ENCODE results near the gene MTA1. TPM values are rescaled to one million over a fixed set of nuclear protein-coding genes. Genes with fewer than 3 reads are reported as not detected.

The MTA1 gene
- total RNA-seq, 1 donor from 2014 or later, result 42.0 TPM

GRCh38 chr14:105455766-105456660 is 36.4 kb downstream of the MTA1 start:
- FAIRE-seq, result no peak

GRCh38 chr14:105456736-105457617 is 37.4 kb downstream of the MTA1 start:
- DNase-seq (ENCODE audit: low spot score in 2 of 2) (peak in 1 of 2 donors; percentile 69), FAIRE-seq (no peak)

More at GRCh38 chr14:105455766-105456660, 36.4 kb downstream of the MTA1 start:
- DNase-seq (ENCODE audit: low spot score in 2 of 2), result no peak

- DNase-seq (ENCODE audit: low spot score in 2 of 2) (no peak), FAIRE-seq (no peak)
These were observed 38.4 kb downstream of the MTA1 start for GRCh38 chr14:105458010-105458409.

- DNase-seq (ENCODE audit: low spot score in 2 of 2) (no peak), FAIRE-seq (no peak)
These were observed 38.9 kb downstream of the MTA1 start for GRCh38 chr14:105458571-105458970.

GRCh38 chr14:105460116-105460515 is 40.5 kb downstream of the MTA1 start:
- no peak for DNase-seq (ENCODE audit: low spot score in 2 of 2)
- no peak for FAIRE-seq

GRCh38 chr14:105460616-105461015 is 41.0 kb downstream of the MTA1 start:
- DNase-seq (ENCODE audit: low spot score in 2 of 2), result no peak
- FAIRE-seq, result no peak

GRCh38 chr14:105461903-105462302 is 42.3 kb downstream of the MTA1 start:
- DNase-seq (ENCODE audit: low spot score in 2 of 2), result no peak
- FAIRE-seq, result no peak

- DNase-seq (ENCODE audit: low spot score in 2 of 2), result no peak
- no peak for FAIRE-seq
These were observed 44.9 kb downstream of the MTA1 start for GRCh38 chr14:105464501-105464900.

- FAIRE-seq (no peak), DNase-seq (ENCODE audit: low spot score in 2 of 2) (peak; percentile 41 to 55)
These were observed 45.8 kb downstream of the MTA1 start for GRCh38 chr14:105465209-105466031.

- FAIRE-seq, result no peak
- DNase-seq (ENCODE audit: low spot score in 2 of 2), result no peak
These were observed 47.1 kb downstream of the MTA1 start for GRCh38 chr14:105466531-105467248.

- no peak for FAIRE-seq
- DNase-seq (ENCODE audit: low spot score in 2 of 2), result peak in 1 of 2 donors; percentile 36
These were observed 47.8 kb downstream of the MTA1 start for GRCh38 chr14:105467249-105467941.

GRCh38 chr14:105467942-105468471 is 48.4 kb downstream of the MTA1 start:
- DNase-seq (ENCODE audit: low spot score in 2 of 2), result no peak
- FAIRE-seq, result no peak

GRCh38 chr14:105468621-105469241 is 49.1 kb downstream of the MTA1 start:
- DNase-seq (ENCODE audit: low spot score in 2 of 2), result peak; percentile 40 to 53
- FAIRE-seq, result no peak

- DNase-seq (ENCODE audit: low spot score in 2 of 2) (no peak), FAIRE-seq (no peak)
These were observed 50.1 kb downstream of the MTA1 start for GRCh38 chr14:105469456-105470349.

GRCh38 chr14:105470350-105471296 is 51.0 kb downstream of the MTA1 start:
- no peak for FAIRE-seq
- DNase-seq (ENCODE audit: low spot score in 2 of 2), result no peak

- no peak for DNase-seq (ENCODE audit: low spot score in 2 of 2)
These were observed 51.7 kb downstream of the MTA1 start for GRCh38 chr14:105471297-105471821.

More at GRCh38 chr14:105471297-105471821, 51.7 kb downstream of the MTA1 start:
- no peak for FAIRE-seq

Data from frontal cortex (tissue), 4 donors.